NCI-H2196 (cell line): ENCODE measurements around the gene LRRC41.
"Not testable (repeated sequence)": the region's sequence is repeated elsewhere in the genome, so short reads cannot be mapped to it uniquely, and the experiment has no call there.

ENCODE experiments used
- DNase-seq: peaks from one replicate; lab custom pipeline; 2025; ENCODE audit not compliant: unreplicated experiment; lab: John Stamatoyannopoulos, UW

The LRRC41 gene

GRCh38 chr1:46303038-46303871, at the start of gene LRRC41, which contains the start of gene UQCRH:
LRRC41 (minus strand) TSS chr1:46303616; CDS start chr1:46303322, 294 bp downstream.
UQCRH (plus strand) TSS chr1:46303698; CDS start chr1:46303767, 69 bp downstream.
- peak; percentile 94 for DNase-seq

- no peak for DNase-seq
These were observed 48.9 kb upstream of the LRRC41 start for GRCh38 chr1:46352363-46352762.

- no peak for DNase-seq
These were observed 41.9 kb upstream of the LRRC41 start for GRCh38 chr1:46345281-46345680.

GRCh38 chr1:46344481-46344880, 41.1 kb upstream of the LRRC41 start:
- DNase-seq, result no peak

GRCh38 chr1:46343705-46344104, 40.3 kb upstream of the LRRC41 start:
- DNase-seq, result no peak

GRCh38 chr1:46343351-46343695, 39.9 kb upstream of the LRRC41 start:
- no peak for DNase-seq

GRCh38 chr1:46342677-46343350, 39.4 kb upstream of the LRRC41 start:
- DNase-seq, result no peak

- DNase-seq, result no peak
These were observed 38.8 kb upstream of the LRRC41 start for GRCh38 chr1:46342084-46342656.

- no peak for DNase-seq
These were observed 38.0 kb upstream of the LRRC41 start for GRCh38 chr1:46341222-46342083.

GRCh38 chr1:46340404-46341221, 37.2 kb upstream of the LRRC41 start, which contains the start of gene NSUN4:
NSUN4 (plus strand) TSS chr1:46340807; CDS start chr1:46340827, 20 bp downstream.
- peak; percentile 93 for DNase-seq

GRCh38 chr1:46337409-46337808, 34.0 kb upstream of the LRRC41 start:
- DNase-seq, result not testable (repeated sequence)

GRCh38 chr1:46335081-46335480, 31.7 kb upstream of the LRRC41 start:
- no peak for DNase-seq

GRCh38 chr1:46334030-46334384, 30.6 kb upstream of the LRRC41 start:
- DNase-seq, result no peak

- DNase-seq, result peak; percentile 42
These were observed 30.0 kb upstream of the LRRC41 start for GRCh38 chr1:46333300-46334029.

GRCh38 chr1:46331786-46332540, 28.5 kb upstream of the LRRC41 start:
- not testable (repeated sequence) for DNase-seq

- DNase-seq, result not testable (repeated sequence)
These were observed 27.0 kb upstream of the LRRC41 start for GRCh38 chr1:46330381-46330780.

- not testable (repeated sequence) for DNase-seq
These were observed 26.4 kb upstream of the LRRC41 start for GRCh38 chr1:46329807-46330206.

- DNase-seq, result not testable (repeated sequence)
These were observed 24.8 kb upstream of the LRRC41 start for GRCh38 chr1:46328182-46328581.
